Pancreas (tissue), 10 donors: ENCODE measurements around the gene MCC. TPM values are rescaled to one million over a fixed set of nuclear protein-coding genes. Genes with fewer than 3 reads are reported as not detected.

Experiments
- ATAC-seq, 4 donors: fragments of 200-7000 bp; cut with Tn5 transposase; one replicate each; pipeline versions ENCODE4 v1.8.0 to v1.9.1; 2020; ENCODE audit warnings: mild to moderate bottlenecking in 4 of 4, moderate library complexity in 4 of 4
- DNase-seq, 6 donors: peaks; one replicate each; pipeline ENCODE4 v3.0.0-alpha.2; 2020
- FAIRE-seq: peaks from 2 replicates; lab custom pipeline; 2012; peaks lifted over from hg19 to GRCh38; lab: Jason Lieb, UNC
- H3K27ac ChIP-seq, 4 donors: fragments of 200-600 bp; sonication (generic); 1 replicate in 3 of 4; 2 replicates in 1 of 4; pipeline versions ENCODE4 v1.5.0 to v1.8.0; 2020
- H3K27me3 ChIP-seq, 4 donors: fragments of 200-600 bp; one replicate each; pipeline ENCODE4 v1.8.0; 2021
- H3K36me3 ChIP-seq, 3 donors: fragments of 200-600 bp; sonication (generic) in 1 of 3; one replicate each; pipeline versions ENCODE4 v1.5.0 to v1.8.0; 2020 to 2021
- H3K4me1 ChIP-seq, 3 donors: fragments of 200-600 bp; one replicate each; pipeline ENCODE4 v1.8.0; 2021
- H3K4me3 ChIP-seq, 4 donors: fragments of 200-600 bp; sonication (generic) in 2 of 4; one replicate each; pipeline versions ENCODE4 v1.5.0 to v1.8.0; 2020 to 2021
- H3K9me3 ChIP-seq, 4 donors: fragments of 200-600 bp; one replicate each; pipeline ENCODE4 v1.8.0; 2021
- CTCF ChIP-seq, 4 donors: fragments of 200-600 bp; sonication (generic) in 3 of 4; IDR thresholded peaks; one replicate each; pipeline versions ENCODE4 v1.5.0 to v1.8.0; 2021; ENCODE audit warnings: antibody characterized with exemption in 4 of 4
- WGBS, 2 donors: extraction: QIAGEN DNeasy Blood & Tissue Kit; methylation state at CpG; one replicate each; pipeline ENCODE4 v1.1.7; 2013; 5-methylcytosine and 5-hydroxymethylcytosine counted together
- intact Hi-C, 3 donors: fragments of 100-400 bp; cut with DNase I; formaldehyde crosslinking; loops; one replicate each; pipeline versions ENCODE4 v1.11.1 to v1.14.2; 2022
- polyA plus RNA-seq, 2 donors: library from polyadenylated mRNA; stranded (reverse); fragments of 200-250 nt; gene quantifications; one replicate each; pipeline ENCODE4 v1.2.3, GENCODE V29; 2013
- total RNA-seq, 6 donors: library from RNA; stranded (reverse); fragmentation: NEBNext Ultra II Directional in 4 of 6; extraction: Animal tissue kit (Norgen Biotek cat#: 25700) in 4 of 6; gene quantifications; one replicate each; pipeline versions ENCODE4 v1.2.1 to v1.2.4, GENCODE V29; 2021 to 2023
- donor health status: healthy with polysubstance abuse.
- donor health status: DM: no; HTN: no; CAD: no; lungs with moderate emphysema.
- donor health status: DM: no; HTN: no; CAD: no.
- donor health status: control.
- donor health status: control.
- donor health status: Bipolar disorder and iron deficiency.
- donor health status: DM: yes; HTN: yes; CAD: no.
- donor health status: DM: no; HTN: no; CAD: no.
- donor health status: DM: no; HTN: no; CAD: no.
- donor health status: DM: yes; HTN: yes; CAD: no.

Gene MCC
- total and polyA plus RNA-seq, 8 donors: 1.3 to 8.3 (median 4.0) TPM

- FAIRE-seq (no peak), ATAC-seq (no peak), DNase-seq (no peak)
- Histone ChIP-seq H3K27ac (no peak overlapping the region), H3K27me3 (no peaks in the 10 kb centered on the region), H3K4me1 (no peaks in the 10 kb centered on the region), H3K4me3 (no peak overlapping the region), H3K9me3 (no peaks in the 10 kb centered on the region), H3K36me3 (no peaks in the 10 kb centered on the region)
- WGBS, 2 donors: 91 to 100% methylated on average over 1 of the region's 1 CpG
- TF ChIP-seq CTCF (IDR thresholded peaks at IDR 0.05): no peak
- intact Hi-C loops: no loop called here
These were observed 423.4 kb downstream of the MCC start for GRCh38 chr5:113064806-113065205.

- Histone ChIP-seq H3K4me1 (no peaks in the 10 kb centered on the region), H3K27ac (no peak overlapping the region), H3K4me3 (no peak overlapping the region), H3K36me3 (no peaks in the 10 kb centered on the region), H3K27me3 (no peaks in the 10 kb centered on the region), H3K9me3 (no peaks in the 10 kb centered on the region)
- WGBS, 2 donors: 75 to 79% methylated on average over 12 of the region's 12 CpGs
- intact Hi-C loops: no loop called here
- DNase-seq: no peak
- ATAC-seq: no peak
- no peak for FAIRE-seq
- no peak for TF ChIP-seq CTCF (IDR thresholded peaks at IDR 0.05)
These were observed 424.3 kb downstream of the MCC start for GRCh38 chr5:113063927-113064326.

- Histone ChIP-seq H3K4me3 (no peak overlapping the region), H3K9me3 (no peaks in the 10 kb centered on the region), H3K36me3 (no peaks in the 10 kb centered on the region), H3K4me1 (no peaks in the 10 kb centered on the region), H3K27me3 (no peaks in the 10 kb centered on the region), H3K27ac (no peak overlapping the region)
- TF ChIP-seq CTCF (IDR thresholded peaks at IDR 0.05): no peak
- 69 to 79% methylated on average over 6 of the region's 6 CpGs for WGBS, 2 donors
- FAIRE-seq: no peak
- intact Hi-C loops: no loop called here
- ATAC-seq: no peak
- no peak for DNase-seq
These were observed 425.3 kb downstream of the MCC start for GRCh38 chr5:113062869-113063508.

GRCh38 chr5:113061846-113062780, 426.1 kb downstream of the MCC start:
- Histone ChIP-seq H3K4me1 (no peaks in the 10 kb centered on the region), H3K27ac (no peak overlapping the region), H3K4me3 (no peak overlapping the region), H3K27me3 (no peaks in the 10 kb centered on the region), H3K36me3 (no peaks in the 10 kb centered on the region), H3K9me3 (no peaks in the 10 kb centered on the region)
- DNase-seq (no peak), FAIRE-seq (no peak), ATAC-seq (no peak)
- WGBS, 2 donors: 58 to 73% methylated on average over 5 of the region's 5 CpGs
- TF ChIP-seq CTCF (IDR thresholded peaks at IDR 0.05): no peak
- intact Hi-C loops: no loop called here
